ENCODE results near the gene CNR2.

DNA sequence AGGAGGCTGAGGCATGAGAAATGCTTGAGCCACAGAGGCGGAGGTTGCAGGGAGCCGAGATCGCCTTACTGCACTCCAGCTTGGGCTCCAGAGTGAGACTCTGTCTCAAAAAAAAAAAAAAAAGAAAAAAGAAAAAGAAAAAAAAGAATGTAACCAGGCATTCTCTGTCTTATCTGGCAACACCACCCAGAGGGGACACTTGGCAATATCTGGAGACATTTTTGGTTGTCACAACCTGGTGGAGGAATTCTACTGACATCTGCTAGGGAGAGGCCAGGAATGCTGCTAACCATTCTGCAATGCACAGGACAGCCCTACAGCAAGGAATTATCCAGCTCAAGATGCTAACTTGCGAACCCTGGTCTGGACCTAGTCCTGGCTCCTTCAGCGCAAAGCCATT, 2.3 kb upstream of the CNR2 start:
- TF ChIP-seq, protein P1, sequence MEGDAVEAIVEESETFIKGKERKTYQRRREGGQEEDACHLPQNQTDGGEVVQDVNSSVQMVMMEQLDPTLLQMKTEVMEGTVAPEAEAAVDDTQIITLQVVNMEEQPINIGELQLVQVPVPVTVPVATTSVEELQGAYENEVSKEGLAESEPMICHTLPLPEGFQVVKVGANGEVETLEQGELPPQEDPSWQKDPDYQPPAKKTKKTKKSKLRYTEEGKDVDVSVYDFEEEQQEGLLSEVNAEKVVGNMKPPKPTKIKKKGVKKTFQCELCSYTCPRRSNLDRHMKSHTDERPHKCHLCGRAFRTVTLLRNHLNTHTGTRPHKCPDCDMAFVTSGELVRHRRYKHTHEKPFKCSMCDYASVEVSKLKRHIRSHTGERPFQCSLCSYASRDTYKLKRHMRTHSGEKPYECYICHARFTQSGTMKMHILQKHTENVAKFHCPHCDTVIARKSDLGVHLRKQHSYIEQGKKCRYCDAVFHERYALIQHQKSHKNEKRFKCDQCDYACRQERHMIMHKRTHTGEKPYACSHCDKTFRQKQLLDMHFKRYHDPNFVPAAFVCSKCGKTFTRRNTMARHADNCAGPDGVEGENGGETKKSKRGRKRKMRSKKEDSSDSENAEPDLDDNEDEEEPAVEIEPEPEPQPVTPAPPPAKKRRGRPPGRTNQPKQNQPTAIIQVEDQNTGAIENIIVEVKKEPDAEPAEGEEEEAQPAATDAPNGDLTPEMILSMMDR (IDR thresholded peaks at IDR 0.05 in 8 of 11, conservative IDR thresholded peaks at IDR 0.05 in 3 of 11): no peak
- no peak for TF ChIP-seq POLR2A (IDR thresholded peaks at IDR 0.05)
